Nephron (organoid): Measurements from ENCODE around the gene MYOM1.
A peak's percentile ranks its signal among the peaks of the same experiment; 100 is the strongest.

Experiments
- H3K27ac Mint-ChIP-seq, 3 experiments: 2 replicates each; pipeline ENCODE4 v1.8.0; 2020; ENCODE audit warnings: mixed read lengths in 3 of 3, mild to moderate bottlenecking in 2 of 3, moderate library complexity in 1 of 3
- H3K27me3 Mint-ChIP-seq: 2 replicates; pipeline ENCODE4 v1.8.0; 2021; ENCODE audit warnings: low read depth, mild to moderate bottlenecking, moderate library complexity, mixed read lengths
- H3K36me3 Mint-ChIP-seq: 2 replicates; pipeline ENCODE4 v1.8.0; 2020; ENCODE audit warnings: low read depth, mixed read lengths
- H3K4me1 Mint-ChIP-seq: 2 replicates; pipeline ENCODE4 v1.8.0; 2020; ENCODE audit warnings: mixed read lengths
- H3K4me3 Mint-ChIP-seq, 3 experiments: 2 replicates each; pipeline ENCODE4 v1.8.0; 2020; ENCODE audit warnings: mild to moderate bottlenecking in 3 of 3, mixed read lengths in 3 of 3, moderate library complexity in 2 of 3
- H3K9me3 Mint-ChIP-seq: 2 replicates; pipeline ENCODE4 v1.8.0; 2020; ENCODE audit warnings: mixed read lengths
- CTCF ChIP-seq, 3 experiments: fragments of 200-600 bp; sonication (generic); IDR thresholded peaks; one replicate each; pipeline ENCODE4 v1.5.0; 2021; ENCODE audit warnings: antibody characterized with exemption in 3 of 3; ENCODE audit not compliant: unreplicated experiment in 3 of 3

MYOM1 gene

GRCh38 chr18:3183103-3183717 is 36.6 kb downstream of the MYOM1 start:
- no peaks in the 10 kb centered on the region for H3K27me3 Mint-ChIP-seq
- no peaks in the 10 kb centered on the region for H3K9me3 Mint-ChIP-seq
- peaks cover 40% of the 10 kb centered on the region for H3K4me1 Mint-ChIP-seq
- no peaks in the 10 kb centered on the region for H3K36me3 Mint-ChIP-seq
- TF ChIP-seq CTCF (IDR thresholded peaks at IDR 0.05; ENCODE audit: unreplicated experiment in 3 of 3): no peak
- no peak overlapping the region for H3K27ac Mint-ChIP-seq
- no peak overlapping the region for H3K4me3 Mint-ChIP-seq

DNA sequence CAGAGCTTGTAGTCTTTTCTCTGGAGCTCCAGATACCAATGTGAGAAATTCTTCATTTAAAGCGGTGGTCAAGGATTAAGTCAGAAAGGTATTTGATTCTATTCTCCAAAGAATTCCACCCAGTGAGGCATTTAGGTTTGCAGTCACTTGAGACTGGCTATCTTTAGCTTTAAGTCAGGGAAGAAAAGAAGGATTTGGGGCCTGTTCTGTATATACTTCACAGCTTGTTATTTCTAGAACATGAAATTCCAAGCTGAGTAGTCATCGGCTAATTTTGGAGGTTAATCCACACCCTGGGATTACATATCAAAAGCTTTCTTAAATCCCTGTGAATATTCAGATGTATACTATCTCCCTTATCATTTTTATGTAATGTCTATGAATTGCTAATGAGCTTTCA is 39.4 kb downstream of the MYOM1 start:
- no peak for TF ChIP-seq CTCF (IDR thresholded peaks at IDR 0.05; ENCODE audit: unreplicated experiment in 3 of 3)
- H3K9me3 Mint-ChIP-seq: no peaks in the 10 kb centered on the region
- H3K4me1 Mint-ChIP-seq: peaks cover 45% of the 10 kb centered on the region
- peak overlapping the region; percentile 33 to 40 (median 39) for H3K27ac Mint-ChIP-seq
- H3K27me3 Mint-ChIP-seq: no peaks in the 10 kb centered on the region
- no peaks in the 10 kb centered on the region for H3K36me3 Mint-ChIP-seq
- H3K4me3 Mint-ChIP-seq: no peak overlapping the region

DNA sequence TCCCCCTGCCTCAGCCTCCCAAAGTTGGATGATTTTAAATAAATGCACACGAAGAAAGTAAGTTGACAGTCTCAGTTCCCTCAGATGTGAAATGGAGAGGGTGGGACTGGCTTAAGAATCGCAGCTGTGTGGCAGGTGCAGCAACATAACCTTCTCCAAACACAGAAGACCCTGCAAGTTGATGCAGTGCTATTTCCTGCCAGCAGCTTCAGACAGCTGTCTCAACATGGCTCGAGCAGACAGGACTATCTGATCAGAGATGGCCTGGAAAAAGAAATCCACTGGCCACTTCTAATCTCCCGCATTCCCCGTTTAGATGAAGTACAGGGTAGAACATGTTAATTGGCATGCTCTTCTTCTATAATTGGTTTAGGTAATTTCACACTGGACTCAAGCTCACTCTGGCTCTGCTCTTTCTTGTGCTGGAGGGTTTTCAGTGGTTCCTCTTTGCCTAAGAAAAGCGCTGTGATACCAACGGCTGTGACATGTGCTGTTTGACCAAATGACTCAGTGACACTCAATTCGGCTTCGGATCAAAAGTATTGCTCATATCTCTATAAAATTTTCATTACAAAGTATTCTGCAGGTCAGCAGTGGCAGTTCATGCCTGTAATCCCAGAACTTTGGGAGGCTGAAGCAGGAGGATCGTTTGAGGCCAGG is 40.2 kb downstream of the MYOM1 start:
- no peak overlapping the region for H3K4me3 Mint-ChIP-seq
- H3K27ac Mint-ChIP-seq: peak overlapping the region; percentile 39 to 70 (median 62)
- TF ChIP-seq CTCF (IDR thresholded peaks at IDR 0.05; ENCODE audit: unreplicated experiment in 3 of 3): no peak
- no peaks in the 10 kb centered on the region for H3K9me3 Mint-ChIP-seq
- no peaks in the 10 kb centered on the region for H3K27me3 Mint-ChIP-seq
- H3K4me1 Mint-ChIP-seq: peaks cover 43% of the 10 kb centered on the region
- no peaks in the 10 kb centered on the region for H3K36me3 Mint-ChIP-seq

DNA sequence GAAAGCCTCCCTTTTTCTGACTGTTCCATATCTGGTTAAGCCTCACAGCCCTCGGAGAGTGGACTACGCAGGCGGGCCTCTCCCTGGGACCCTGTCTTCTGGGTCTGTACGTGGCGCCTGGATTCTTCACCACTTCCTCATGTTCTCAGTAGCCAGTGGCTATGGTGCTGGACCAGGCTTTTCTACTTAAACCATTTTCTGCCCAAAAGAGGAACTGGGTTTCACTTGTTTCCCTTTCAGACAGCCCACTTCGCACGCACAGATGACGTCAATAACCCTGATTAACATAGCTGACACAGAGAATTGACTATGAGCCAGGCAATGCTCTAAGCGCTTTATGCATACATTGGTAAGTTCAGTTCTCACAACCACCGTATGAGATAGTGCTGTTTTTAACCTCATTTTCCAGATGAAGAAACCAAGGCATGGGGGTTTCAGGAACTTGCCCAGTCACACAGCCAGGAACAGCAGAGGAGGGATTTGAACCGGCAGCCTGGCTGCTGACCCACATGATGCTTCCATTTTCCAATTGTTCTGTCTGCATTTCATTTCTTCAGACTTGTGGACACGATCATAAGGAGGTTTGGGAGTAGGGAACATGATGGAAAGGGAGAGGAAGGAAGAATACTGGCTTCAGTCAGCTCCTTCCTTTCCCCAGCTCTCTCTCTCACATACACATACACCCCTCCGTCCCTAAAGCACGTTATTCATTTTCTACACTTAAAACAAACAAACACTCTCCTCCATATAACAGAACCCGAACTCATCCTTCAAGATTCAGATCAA is 41.7 kb downstream of the MYOM1 start:
- H3K4me3 Mint-ChIP-seq: no peak overlapping the region
- H3K27ac Mint-ChIP-seq: peak overlapping the region in 1 of 3 experiments; percentile 39

GRCh38 chr18:3175195-3175758 is 44.5 kb downstream of the MYOM1 start:
- peaks cover 37% of the 10 kb centered on the region for H3K4me1 Mint-ChIP-seq
- no peaks in the 10 kb centered on the region for H3K27me3 Mint-ChIP-seq
- TF ChIP-seq CTCF (IDR thresholded peaks at IDR 0.05; ENCODE audit: unreplicated experiment in 3 of 3): no peak
- H3K9me3 Mint-ChIP-seq: no peaks in the 10 kb centered on the region
- H3K36me3 Mint-ChIP-seq: no peaks in the 10 kb centered on the region
- H3K27ac Mint-ChIP-seq: no peak overlapping the region
- H3K4me3 Mint-ChIP-seq: no peak overlapping the region

More for the DNA sequence above, 41.7 kb downstream of the MYOM1 start:
- no peak for TF ChIP-seq CTCF (IDR thresholded peaks at IDR 0.05; ENCODE audit: unreplicated experiment in 3 of 3)
- Mint-ChIP-seq H3K27me3 (no peaks in the 10 kb centered on the region), H3K36me3 (no peaks in the 10 kb centered on the region), H3K4me1 (peaks cover 40% of the 10 kb centered on the region), H3K9me3 (no peaks in the 10 kb centered on the region)
